Endometrial microvascular endothelial cells (primary cell): ENCODE measurements around the gene VWA7. TPM values are rescaled to one million over a fixed set of nuclear protein-coding genes. Genes with fewer than 3 reads are reported as not detected.

ENCODE experiments used
- in situ Hi-C: cut with HindIII; loops from 2 replicates; pipeline ENCODE4 v1.10.0; 2017; ENCODE audit warnings: low sequenced_read_pairs, low pct_unique_long_range_greater_than_20kb; ENCODE audit errors: inconsistent ontology term
- total RNA-seq: library from RNA; depleted of rRNA; stranded (reverse); fragments of >200 nt; gene quantifications from one replicate; pipeline ENCODE4 v1.2.3, GENCODE V29; 2015; ENCODE audit errors: inconsistent ontology term

Gene VWA7
- total RNA-seq, 1 donor from 2014 or later: not detected

DNA sequence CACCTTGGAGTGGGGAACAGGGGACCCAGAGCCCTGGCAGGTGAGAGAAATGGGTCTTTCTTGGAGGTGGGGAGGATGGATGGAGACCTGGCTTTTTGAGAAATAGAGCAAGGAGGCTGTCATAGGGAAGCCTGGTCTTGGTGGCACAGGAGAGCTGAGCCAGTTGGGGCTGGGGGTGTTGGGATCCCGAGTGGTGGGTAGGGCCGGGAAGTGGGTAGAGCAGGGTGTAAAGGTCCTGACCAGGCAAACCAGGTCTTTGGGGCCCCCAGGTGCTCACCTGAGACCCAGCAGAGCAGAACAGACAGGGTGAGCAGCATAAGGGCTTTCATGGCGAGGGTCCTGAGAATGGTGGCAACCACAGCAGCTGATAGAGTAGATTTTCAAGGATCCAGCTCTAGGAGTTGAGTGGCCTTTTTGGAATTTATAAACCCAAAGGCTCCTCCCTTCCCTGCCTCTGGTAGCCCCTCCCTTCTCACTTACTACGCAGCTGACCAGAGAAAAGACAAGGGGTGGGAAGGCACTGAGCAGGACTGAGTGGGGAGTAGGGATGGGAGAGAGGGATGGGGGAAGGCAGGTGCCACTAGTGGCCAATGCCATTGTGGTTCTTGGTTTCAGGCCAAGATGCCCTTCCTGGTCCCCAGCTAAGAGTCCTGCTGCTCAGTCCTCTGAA lies 55.6 kb downstream of the VWA7 start, which contains the start of gene LY6G6C:
Gene LY6G6C (minus strand): TSS at position 396 of the 670 bp plus-strand sequence. CDS start 67 bp downstream, at position 329.
- in situ Hi-C loops: no loop called here

DNA sequence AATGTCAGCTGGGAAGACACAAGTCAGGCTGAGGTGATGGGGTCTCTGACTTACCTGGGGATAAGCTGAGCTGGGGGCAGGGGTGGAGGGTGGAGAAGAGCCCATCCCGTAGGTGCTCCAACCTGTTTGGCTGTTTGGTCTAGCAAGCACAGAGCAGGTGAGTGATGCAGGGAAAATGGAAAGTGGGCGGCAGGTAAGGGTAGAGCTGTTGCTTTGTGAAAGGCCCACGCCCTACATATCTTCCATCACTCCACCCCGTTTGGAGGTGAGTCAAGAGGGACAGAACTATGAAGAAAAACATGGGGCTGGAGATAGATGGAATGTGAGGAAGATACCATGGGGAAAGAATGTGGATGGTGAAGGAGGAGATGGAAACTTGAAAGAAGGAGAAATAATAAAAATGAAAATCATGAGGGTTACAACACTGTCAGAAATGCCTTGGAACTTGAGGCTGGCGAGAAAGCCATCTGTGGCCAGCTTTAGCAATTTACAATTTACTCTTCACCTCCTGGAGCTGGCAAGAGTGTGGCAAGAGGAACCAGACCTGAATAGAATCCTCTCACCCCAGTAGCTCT lies 56.8 kb downstream of the VWA7 start:
- in situ Hi-C loops: no loop called here

DNA sequence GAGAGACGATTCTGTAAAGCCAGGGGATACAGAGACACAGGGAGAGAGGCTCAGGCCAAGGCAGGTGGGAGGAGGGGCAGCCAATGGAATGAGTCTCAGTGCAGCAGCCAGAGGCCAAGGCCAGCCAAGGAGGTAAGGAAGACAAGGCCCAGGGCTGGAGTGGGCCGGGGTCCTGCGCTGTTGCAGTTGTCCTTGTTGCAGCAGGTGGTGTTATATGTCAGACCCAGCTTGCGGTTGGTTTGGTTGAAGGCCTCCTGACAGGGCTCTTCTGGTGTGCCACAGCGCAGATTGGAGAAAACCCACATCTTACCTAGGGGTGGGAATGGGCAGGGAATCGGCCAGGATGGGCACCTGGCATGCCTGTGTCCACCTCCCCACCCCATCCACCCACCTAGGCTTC lies 58.1 kb downstream of the VWA7 start:
- in situ Hi-C loops: no loop called here

DNA sequence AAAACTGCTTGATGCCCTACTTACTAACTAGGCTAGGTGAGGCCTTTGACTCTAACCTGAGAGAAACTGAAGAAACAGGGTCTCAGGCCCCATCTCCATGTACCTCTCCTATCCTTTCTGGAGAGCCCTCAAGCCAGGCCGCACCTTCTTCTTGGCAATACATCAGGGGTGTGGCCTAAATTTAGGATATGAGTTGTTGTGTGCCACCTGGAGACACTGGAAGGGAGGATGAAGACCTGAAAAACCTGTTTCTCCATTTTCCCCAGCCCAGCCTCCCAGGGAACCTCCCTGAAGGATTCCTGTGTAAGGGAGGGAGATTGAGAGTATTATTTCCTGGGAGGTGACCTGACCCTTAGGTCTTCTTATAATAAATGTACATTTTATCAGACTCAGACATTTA lies 58.9 kb downstream of the VWA7 start:
- in situ Hi-C loops: no loop called here

DNA sequence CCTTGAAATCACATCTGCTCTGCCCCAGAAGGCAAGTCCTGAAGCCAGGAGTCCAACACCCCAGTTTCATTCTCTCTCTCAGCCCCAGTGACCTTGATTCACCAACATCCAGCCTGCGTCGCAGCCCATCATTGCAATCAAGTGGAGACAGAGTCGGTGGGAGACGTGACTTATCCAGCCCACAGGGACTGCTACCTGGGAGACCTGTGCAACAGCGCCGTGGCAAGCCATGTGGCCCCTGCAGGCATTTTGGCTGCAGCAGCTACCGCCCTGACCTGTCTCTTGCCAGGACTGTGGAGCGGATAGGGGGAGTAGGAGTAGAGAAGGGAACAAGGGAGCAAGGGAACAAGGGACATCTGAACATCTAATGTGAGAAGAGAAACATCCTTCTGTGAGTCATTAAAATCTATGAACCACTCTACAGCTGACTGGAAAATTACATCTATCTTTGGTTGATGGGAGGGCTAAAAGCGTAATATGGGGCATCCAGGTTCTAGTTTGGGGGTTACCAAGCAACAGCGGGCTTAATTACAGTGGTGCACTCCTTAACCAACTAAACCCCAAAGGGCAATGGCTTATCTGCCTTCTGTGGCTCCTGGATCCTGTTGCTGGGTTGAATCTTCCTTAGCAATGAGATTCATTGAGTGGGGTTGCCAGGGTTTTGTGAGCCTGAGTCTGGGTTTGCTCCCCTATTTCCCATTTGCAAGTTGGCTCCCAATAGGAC lies 59.5 kb downstream of the VWA7 start:
- in situ Hi-C loops: no loop called here

Other genes with a start within 250 kb of the VWA7 start
- not detected for gene MCCD1, start 248.4 kb downstream of the VWA7 start, total RNA-seq
- gene DDX39B, start 235.3 kb downstream of the VWA7 start, total RNA-seq: 465 TPM
- gene ATP6V1G2, start 230.7 kb downstream of the VWA7 start, total RNA-seq: not detected
- gene NFKBIL1, start 229.7 kb downstream of the VWA7 start, total RNA-seq: 13.1 TPM
- not detected for gene LTA, start 205.0 kb downstream of the VWA7 start, total RNA-seq
- not detected for gene TNF, start 201.8 kb downstream of the VWA7 start, total RNA-seq
- not detected for gene LTB, start 194.9 kb downstream of the VWA7 start, total RNA-seq
- not detected for gene LST1, start 191.1 kb downstream of the VWA7 start, total RNA-seq
- not detected for gene NCR3, start 184.3 kb downstream of the VWA7 start, total RNA-seq
- gene AIF1, start 162.1 kb downstream of the VWA7 start, total RNA-seq: not detected
- 79.4 TPM for gene PRRC2A, start 156.6 kb downstream of the VWA7 start, total RNA-seq
- gene BAG6, start 124.7 kb downstream of the VWA7 start, total RNA-seq: 262 TPM
- 1.9 TPM for gene APOM, start 121.4 kb downstream of the VWA7 start, total RNA-seq
- gene C6orf47, start 116.5 kb downstream of the VWA7 start, total RNA-seq: 17.2 TPM
- 15.2 TPM for gene GPANK1, start 112.3 kb downstream of the VWA7 start, total RNA-seq
- gene CSNK2B, start 111.2 kb downstream of the VWA7 start, total RNA-seq: 271 TPM
- gene LY6G5B, start 107.4 kb downstream of the VWA7 start, total RNA-seq: 1.1 TPM
- gene LY6G5C, start 96.3 kb downstream of the VWA7 start, total RNA-seq: 0.93 TPM
- 44.8 TPM for gene ABHD16A, start 74.0 kb downstream of the VWA7 start, total RNA-seq
- gene LY6G6F, start 70.5 kb downstream of the VWA7 start, total RNA-seq: not detected
- not detected for gene LY6G6D, start 62.0 kb downstream of the VWA7 start, total RNA-seq
- not detected for gene LY6G6C, start 55.6 kb downstream of the VWA7 start, total RNA-seq
- gene MPIG6B, start 54.0 kb downstream of the VWA7 start, total RNA-seq: not detected
- 64.2 TPM for gene DDAH2, start 48.0 kb downstream of the VWA7 start, total RNA-seq
- gene CLIC1, start 40.8 kb downstream of the VWA7 start, total RNA-seq: 1,067 TPM
- 7.8 TPM for gene MSH5, start 37.3 kb downstream of the VWA7 start, total RNA-seq
- not detected for gene SAPCD1, start 14.7 kb downstream of the VWA7 start, total RNA-seq
- 101 TPM for gene VARS1, start 18.4 kb upstream of the VWA7 start, total RNA-seq
- 172 TPM for gene LSM2, start 29.6 kb upstream of the VWA7 start, total RNA-seq
- 0.65 TPM for gene HSPA1L, start 38.0 kb upstream of the VWA7 start, total RNA-seq
- gene HSPA1A, start 38.2 kb upstream of the VWA7 start, total RNA-seq: 171 TPM
- 120 TPM for gene HSPA1B, start 50.4 kb upstream of the VWA7 start, total RNA-seq
- gene NEU1, start 85.5 kb upstream of the VWA7 start, total RNA-seq: 94.3 TPM
- gene SLC44A4, start 101.7 kb upstream of the VWA7 start, total RNA-seq: 2.6 TPM
- 41.2 TPM for gene EHMT2, start 120.4 kb upstream of the VWA7 start, total RNA-seq
- not detected for gene ZBTB12, start 124.8 kb upstream of the VWA7 start, total RNA-seq
- gene C2, start 150.4 kb upstream of the VWA7 start, total RNA-seq: not detected
- 1.6 TPM for gene CFB, start 168.8 kb upstream of the VWA7 start, total RNA-seq
- 141 TPM for gene NELFE, start 181.6 kb upstream of the VWA7 start, total RNA-seq
- 78.6 TPM for gene SKIC2, start 181.8 kb upstream of the VWA7 start, total RNA-seq
- 13.8 TPM for gene DXO, start 194.8 kb upstream of the VWA7 start, total RNA-seq
- 1.0 TPM for gene C4A, start 204.7 kb upstream of the VWA7 start, total RNA-seq
- 1.1 TPM for gene C4B, start 237.5 kb upstream of the VWA7 start, total RNA-seq